ENCODE data around the gene CHST3. TPM values are rescaled to one million over a fixed set of nuclear protein-coding genes. Genes with fewer than 3 reads are reported as not detected.
A peak's percentile ranks its signal among the peaks of the same experiment; 100 is the strongest.

The CHST3 gene
- total and polyA plus RNA-seq, 10 of the 15 experiments (the other 5 are each of a cell fraction or from before 2014, with no cell fraction given): 0.03 to 0.50 (median 0.05) TPM; not detected in 2

GRCh38 chr10:71974489-71975021 is 10.4 kb downstream of the CHST3 start (continued):
- peak; percentile 16 for TF ChIP-seq SP1 (IDR thresholded peaks at IDR 0.05; ENCODE audit: low read depth, low read length)
- no peak for TF ChIP-seq KDM1A (IDR thresholded peaks at IDR 0.05; ENCODE audit: borderline replicate concordance)
- no peak for TF ChIP-seq RBBP5 (conservative IDR thresholded peaks at IDR 0.05)
- TF ChIP-seq YY1 (IDR thresholded peaks at IDR 0.05; ENCODE audit: low read depth, low read length): 0 out of 2 replicates have a peak, but pooled peaks have one; percentile 33
- peak in 1 of 2 experiments; percentile 63; a peak in 2 of 3 replicates for TF ChIP-seq EGR1 (IDR thresholded peaks at IDR 0.05; ENCODE audit: borderline replicate concordance in 1 of 2, low read depth in 2 of 2, low read length in 2 of 2)
- TF ChIP-seq ATF7 (IDR thresholded peaks at IDR 0.05; ENCODE audit: low read depth): peak; percentile 94
- no peak for TF ChIP-seq USF1 (IDR thresholded peaks at IDR 0.05; ENCODE audit: borderline replicate concordance, extremely low read length, insufficient read depth, low read depth, low read length)
- TF ChIP-seq JUNB (IDR thresholded peaks at IDR 0.05): peak; percentile 93
- TF ChIP-seq JUND (IDR thresholded peaks at IDR 0.05; ENCODE audit: low read depth, low read length): peak; percentile 63; the same call in 1 of the 2 replicates
- TF ChIP-seq SKIL (IDR thresholded peaks at IDR 0.05; ENCODE audit: low read depth, poor library complexity, severe bottlenecking): peak; percentile 81
- peak; percentile 69 for TF ChIP-seq IKZF1 (conservative IDR thresholded peaks at IDR 0.05)
- peak; percentile 35 to 39; a peak in 2 of 4 replicates for TF ChIP-seq IKZF2 (IDR thresholded peaks at IDR 0.05)
- peak; percentile 97 for TF ChIP-seq IRF4 (IDR thresholded peaks at IDR 0.05; ENCODE audit: low read depth, low read length)
- TF ChIP-seq, protein P1, sequence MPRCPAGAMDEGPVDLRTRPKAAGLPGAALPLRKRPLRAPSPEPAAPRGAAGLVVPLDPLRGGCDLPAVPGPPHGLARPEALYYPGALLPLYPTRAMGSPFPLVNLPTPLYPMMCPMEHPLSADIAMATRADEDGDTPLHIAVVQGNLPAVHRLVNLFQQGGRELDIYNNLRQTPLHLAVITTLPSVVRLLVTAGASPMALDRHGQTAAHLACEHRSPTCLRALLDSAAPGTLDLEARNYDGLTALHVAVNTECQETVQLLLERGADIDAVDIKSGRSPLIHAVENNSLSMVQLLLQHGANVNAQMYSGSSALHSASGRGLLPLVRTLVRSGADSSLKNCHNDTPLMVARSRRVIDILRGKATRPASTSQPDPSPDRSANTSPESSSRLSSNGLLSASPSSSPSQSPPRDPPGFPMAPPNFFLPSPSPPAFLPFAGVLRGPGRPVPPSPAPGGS (IDR thresholded peaks at IDR 0.05; ENCODE audit: borderline replicate concordance, insufficient read depth, low read depth, low read length, poor library complexity, severe bottlenecking): peak; percentile 46
- TF ChIP-seq CREB1 (IDR thresholded peaks at IDR 0.05; ENCODE audit: low read depth): peak; percentile 87
- 0 out of 2 replicates have a peak, but pooled peaks have one; percentile 72 for TF ChIP-seq TCF3 (IDR thresholded peaks at IDR 0.05; ENCODE audit: borderline replicate concordance, insufficient read depth, low read depth, low read length)
- TF ChIP-seq ZBED1 (IDR thresholded peaks at IDR 0.05; ENCODE audit: borderline replicate concordance): 0 out of 2 replicates have a peak, but pooled peaks have one; percentile 23
- peak; percentile 72; the same call in 1 of the 2 replicates for TF ChIP-seq BCL11A (IDR thresholded peaks at IDR 0.05; ENCODE audit: low read depth, low read length)

Data from GM12878 (cell line).